Activated CD8-positive, alpha-beta memory T cell treated with anti-CD3 and anti-CD28 coated beads, Interleukin-2, amount 50 U/mL, for 24 hours (primary cell): ENCODE data around the gene PTCH1.

Source experiments
- DNase-seq: peaks from one replicate; pipeline ENCODE4 v3.0.0-alpha.2; 2020; ENCODE audit errors: extremely low read depth

PTCH1 gene

DNA sequence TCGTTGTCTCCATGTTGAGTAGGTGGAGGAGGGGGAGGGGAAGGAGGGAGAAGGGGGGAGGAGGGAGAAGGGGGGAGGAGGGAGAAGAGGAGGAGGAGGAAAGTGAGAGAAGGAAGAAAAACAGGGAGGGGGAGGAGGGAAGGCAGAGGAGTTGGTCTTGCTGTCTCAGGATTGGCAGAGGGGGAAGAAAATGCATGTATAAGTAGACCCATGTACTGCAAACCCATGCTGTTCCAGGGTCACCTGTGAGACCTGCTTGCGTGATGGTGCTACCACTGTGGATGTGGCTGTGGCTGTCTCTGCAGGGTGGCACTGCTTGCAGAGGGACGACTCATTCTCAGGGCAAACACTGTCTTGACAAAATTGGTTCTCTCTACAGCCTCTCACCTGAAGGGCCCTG, 76.3 kb downstream of the PTCH1 start:
- no peak for DNase-seq

DNA sequence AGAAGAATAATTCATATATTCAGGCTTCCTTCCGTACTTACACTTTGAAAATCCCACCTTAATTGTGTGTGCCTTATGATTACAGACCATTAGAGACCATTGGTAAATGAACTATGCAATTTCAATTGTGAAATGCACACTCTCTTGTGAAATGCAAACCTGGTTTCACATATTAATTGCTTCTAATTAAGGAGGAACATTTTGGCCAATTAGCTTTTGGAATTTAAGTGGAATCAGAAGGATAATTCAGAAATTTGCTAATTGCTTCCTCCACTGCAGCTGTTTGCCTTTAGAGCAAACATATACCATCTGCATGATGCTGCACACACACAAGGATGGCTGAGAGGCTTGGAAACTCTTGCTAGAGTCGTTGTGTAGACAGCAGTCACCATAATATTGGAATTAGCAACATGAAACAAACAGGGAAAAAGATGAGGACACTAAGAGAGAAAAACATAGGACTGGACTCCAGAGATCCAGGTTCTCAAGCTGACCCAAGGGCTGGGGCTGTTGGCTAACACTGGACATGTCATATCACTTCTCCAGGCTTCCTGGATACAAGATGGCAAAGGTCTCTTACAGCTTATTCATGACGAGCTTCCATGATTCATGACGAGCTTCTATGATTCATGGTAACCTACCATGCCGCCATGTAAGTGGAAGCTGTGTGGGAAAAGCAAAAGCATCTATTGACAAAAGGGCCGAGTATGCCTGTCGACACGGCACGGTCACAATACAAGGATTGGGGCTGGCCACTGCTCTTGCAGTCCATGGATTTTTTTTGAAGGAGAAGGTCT, 78.0 kb downstream of the PTCH1 start:
- DNase-seq, result no peak

DNA sequence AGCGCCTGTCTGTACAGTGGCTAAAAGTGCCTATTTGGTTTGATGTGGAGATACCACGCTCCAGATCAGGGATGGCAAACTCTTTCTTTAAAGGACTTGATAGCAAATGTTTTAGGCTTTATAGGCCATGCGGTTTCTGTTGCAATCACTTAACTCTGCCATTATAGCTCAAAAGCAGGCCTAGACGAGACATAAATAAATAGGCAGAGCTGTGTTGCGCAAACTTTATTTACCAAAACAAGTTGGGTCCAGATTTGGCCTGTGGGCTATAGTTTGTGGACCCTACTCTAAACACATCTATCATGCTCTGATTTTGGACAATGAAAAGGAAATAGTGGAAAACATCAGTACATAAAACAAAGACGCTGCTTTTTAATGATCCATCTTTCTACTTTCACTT, 79.2 kb downstream of the PTCH1 start:
- DNase-seq, result no peak

DNA sequence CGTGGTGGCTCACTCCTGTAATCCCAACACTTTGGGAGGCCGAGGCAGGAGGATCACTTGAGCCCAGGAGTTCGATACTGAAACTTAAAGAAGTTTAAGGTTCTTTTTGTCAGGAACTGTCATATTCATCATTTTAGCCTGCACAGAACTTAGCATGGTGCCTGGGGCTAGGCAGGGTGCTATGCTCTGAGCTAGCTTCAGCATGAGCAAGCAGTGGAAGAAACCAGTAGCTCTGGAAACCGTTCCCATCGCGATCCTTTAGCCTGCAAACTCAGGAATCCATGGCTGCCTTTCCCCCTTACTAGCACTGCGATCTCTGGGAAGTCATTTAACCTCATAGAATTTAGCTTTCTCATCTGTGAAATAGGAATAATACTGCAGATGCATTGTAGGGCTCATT, 80.4 kb downstream of the PTCH1 start:
- no peak for DNase-seq

DNA sequence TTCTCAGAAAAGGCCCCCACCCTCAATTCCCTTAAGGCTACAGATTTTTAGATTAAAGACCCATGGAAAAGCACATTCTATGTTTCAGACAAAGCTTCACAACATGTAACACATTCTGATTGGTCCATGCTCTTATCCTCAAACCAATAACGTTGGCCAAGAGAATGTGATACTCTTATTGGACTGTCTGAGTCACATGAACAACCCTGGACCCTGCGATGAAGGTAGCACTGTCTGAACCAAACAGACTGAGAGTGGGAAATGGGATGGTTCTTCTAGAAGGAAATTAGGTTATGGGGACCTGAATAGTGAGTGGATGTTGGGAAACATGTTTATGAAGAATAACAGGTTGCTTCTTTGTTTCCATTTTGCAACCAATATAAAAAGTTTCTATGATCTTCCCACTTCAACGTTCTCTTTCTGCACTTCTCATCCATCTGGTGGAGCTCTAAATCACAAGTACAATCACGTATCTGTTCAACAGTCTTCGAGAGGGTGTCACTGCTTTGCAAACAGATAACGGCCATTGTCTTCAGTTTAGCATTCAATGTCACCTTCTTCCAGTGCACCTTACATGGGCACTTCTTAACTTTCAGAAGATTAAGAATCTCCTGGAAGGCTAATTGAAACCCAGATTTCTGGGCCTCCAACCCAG, 81.6 kb downstream of the PTCH1 start:
- DNase-seq, result no peak

DNA sequence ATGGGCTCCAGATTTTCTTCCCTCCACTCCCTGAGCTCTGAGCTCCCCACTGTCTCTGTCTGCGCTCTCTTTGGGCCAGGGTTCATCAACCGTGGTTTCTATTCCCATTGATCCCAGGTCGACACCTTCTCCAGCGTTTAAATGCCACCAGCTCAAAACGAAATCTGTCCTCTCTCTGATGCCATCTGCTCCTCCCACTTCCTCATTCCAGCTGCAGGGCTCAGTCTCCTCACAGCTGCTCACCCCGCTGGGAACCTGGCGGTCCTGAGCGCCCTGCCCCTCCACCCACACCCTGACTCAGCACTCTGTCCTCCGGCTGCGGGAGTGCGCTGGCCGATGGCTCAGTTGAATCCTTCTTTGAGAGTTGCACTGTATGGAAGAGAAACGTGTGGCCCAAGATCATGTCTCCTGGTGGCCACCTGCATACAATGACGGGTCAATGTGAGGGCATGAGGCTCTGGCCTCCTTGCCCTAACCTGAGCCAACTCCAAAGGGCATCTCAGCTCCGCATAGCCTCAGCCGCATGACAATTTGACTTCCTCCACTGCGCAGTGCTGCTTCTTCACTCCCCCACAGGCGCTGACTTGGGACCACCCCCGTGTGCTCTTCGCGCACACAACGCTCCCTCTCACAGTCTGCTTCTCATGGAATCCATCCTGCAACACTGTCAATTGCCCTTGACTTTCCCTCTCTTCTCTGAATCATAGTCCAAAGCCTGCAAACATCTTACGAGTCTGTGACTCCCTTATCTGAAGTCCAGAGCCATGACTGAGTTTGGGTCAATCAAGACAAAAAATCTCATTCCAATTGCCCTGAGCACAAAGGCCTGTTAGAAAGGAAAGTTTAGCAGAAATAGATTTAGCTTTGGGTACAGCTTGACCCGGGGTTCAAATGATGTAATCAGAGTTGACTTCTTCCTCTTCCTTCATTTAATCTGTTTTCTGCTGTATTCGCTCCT, 82.4 kb downstream of the PTCH1 start:
- no peak for DNase-seq

DNA sequence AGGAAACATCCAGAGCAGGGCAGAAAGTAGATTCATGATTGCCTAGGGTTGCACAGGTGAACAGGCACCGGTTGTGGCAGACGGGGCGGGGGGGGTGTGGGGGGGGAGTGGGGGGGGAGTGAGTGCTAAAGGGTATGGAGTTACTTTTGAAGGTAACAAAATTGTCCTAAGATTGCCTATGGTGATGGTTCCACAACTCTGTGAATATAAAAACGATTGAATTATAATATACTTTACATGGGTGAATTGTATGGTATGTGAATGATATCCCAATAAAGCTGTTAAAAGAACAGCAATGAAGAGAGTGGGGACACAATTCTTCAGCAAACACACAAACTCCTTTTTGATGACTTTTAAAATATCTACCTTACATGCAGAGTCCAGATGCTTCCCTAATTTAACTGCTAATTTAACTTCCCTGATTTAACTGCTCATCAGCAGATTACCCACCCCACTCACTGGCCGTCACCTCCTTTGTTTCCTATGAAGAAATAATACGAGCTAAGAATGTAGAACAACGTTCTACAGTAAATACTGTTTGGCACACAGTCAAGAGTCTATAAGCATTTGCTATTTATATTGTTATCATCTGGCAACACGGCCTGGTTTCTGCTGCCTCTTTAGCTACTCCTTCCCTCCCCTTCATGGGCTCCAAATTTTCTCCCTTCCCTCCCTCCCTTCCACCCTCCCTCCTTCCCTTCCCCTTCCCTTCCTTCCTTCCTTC, 83.5 kb downstream of the PTCH1 start:
- no peak for DNase-seq

DNA sequence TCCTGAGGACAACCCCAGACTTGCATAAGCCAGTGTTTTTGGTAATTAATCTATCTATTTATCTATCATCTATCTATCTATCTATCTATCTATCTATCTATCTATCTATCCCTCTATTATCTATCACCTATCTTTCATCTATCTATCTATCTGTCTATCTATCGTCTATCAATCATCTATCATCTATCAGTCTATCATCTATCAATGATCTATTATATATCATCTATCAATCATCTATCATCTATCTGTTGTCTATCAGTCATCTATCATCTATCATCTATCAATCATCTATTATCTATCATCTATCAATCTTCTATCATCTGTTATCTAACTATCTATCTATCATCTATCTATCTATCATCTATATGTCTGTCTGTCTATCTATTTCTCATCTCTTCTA, 85.5 kb downstream of the PTCH1 start:
- DNase-seq, result no peak

DNA sequence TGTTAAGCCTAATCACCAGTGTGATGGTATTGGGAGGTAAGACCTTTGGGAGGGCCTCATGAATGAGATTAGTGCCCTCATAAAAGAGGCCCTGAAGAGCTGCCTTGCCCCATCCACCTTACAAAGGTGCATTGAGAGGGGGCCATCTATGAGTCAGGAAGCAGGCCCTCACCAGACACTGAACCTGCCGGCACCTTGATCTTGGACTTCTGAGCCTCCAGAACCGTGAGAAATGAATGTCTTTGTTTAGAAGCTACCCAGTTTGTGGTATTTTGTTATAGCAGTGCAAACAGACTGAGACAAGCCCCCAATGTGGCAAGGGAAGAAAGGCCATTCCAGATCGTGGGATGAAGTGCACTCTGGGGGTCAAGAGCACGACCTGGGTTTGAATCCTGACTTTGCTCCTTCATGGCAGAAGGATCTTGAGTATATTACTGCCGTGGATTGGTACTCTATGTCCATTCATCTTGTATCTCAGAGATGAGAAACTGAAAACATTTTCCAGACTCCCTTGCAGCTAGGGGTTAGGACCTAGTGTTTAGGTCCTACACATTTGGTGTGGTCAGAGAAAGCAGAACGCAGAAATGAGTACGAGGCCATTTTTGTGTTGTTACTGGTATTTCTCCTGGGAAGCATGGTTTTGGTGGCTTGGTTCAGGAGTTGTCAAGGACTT, 86.7 kb downstream of the PTCH1 start:
- no peak for DNase-seq

DNA sequence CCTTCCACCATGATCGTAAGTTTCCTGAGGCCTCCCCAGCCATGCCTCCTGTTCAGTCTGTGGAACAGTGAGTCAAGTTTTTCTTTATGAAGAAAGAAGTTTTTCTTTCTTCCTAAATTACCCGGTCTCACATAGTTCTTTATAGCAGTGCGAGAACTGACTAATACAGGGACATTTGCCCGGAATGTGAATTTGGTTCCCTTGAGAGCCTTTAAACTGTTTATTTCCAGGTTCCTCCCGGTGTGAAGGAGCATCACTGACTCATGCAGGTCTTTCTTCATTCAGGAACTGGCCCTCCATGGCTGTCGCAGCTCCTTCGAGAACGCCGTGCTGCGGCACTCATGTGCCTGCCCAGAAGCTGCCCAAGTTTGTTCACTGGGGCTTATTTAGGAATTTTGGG, 87.7 kb downstream of the PTCH1 start:
- DNase-seq, result no peak

DNA sequence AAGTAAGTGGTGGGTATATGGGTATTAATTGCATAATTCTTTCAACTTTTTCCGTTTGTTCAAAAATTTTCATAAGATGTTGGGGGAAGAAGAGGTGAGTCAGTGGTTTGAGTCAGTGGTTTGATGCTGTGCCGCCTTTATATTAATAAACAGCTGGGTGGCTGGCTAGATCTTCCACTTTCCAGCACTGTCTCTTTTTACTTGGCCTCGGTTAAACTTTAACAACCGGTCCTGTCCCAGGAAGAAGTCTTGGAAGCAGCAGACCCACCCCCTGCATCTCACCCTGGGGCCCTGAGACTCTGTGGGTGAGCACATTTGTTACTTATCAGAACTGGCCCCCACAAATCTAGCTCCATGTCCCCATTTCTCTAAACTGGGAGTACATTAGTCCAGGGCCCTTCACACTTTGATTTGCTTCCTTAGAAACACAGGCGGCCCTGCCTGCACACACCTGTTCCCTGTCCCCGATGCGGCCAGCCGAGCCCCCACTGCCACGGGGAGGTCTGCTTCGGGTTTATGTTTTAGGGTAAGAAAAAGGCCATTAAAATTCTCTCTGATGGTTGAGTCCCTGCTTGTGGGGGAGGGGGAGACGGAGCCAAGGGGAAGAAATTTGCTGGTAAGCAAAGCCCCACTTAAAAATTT, 90.7 kb downstream of the PTCH1 start:
- no peak for DNase-seq

DNA sequence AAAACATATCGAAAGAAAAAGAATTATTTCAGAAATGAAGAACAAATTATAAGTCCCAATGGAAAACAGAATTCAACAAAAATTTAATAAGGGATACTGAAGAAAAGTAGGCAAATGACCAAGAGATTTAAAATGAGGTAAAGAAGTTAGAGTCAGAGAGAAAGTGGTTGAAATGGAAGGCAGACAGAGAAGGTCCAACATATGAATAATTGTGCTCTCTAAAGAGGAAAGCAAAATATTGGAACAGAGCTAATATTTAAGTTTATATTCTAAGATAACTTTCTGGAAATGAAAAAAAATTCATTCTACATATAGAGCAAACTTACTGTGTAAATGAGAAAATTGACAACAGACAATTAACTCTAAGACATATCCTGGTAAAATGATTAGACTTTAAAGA, 94.1 kb downstream of the PTCH1 start:
- no peak for DNase-seq

DNA sequence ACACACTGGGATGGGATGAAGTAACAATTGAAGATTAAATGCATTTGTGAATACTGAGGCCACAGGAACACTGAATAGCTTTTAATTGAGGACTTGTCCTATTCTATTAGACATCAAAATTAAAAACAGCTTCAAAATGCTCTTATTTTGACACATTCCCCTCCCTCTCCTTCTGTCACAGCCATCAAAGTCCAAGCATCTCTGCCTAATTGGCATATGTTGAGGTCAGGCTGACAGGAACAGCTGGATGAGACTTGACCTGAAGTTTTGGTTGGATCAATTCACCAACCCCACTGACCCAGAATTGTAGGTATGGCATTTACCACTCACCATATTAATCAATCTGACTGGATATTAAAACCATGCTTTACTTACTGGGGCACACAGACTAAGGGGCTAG, 96.3 kb downstream of the PTCH1 start:
- no peak for DNase-seq

DNA sequence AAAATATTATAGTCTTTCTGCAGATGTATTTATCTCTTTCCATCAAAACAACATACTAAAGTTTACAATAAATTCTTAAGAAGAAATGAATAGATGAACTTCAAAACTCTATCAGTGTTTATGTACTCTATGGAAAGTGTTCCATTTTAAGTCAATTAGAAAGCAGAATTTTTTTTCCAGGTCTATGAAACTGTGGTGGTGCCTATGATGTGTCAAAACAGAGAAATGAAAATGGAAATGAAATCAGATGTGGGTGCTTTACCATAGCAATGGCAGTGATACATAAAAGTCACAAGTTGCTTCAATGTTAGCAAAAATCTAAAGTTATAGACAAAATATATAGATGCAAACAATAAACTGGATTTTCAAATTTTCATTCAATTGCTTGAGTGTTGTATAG, 97.3 kb downstream of the PTCH1 start:
- no peak for DNase-seq

DNA sequence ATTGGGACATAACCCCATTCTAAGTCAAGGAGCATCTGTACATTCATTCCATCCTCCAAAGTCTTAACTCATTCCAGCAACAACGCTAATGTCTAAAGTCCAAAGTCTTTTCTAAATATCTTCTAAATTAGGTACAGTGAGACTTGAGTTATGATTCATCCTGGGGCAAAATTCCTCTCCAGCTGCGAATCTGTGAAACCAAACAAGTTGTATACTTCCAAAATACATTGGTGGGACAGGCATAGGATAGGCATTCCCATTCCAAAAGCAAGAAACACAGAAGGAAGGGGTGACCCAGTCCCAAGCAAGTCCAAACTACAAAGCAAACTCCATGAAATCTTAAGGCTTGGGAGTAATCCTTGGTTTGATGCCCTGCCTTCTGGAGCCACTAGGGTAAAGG, 101.6 kb downstream of the PTCH1 start:
- no peak for DNase-seq

DNA sequence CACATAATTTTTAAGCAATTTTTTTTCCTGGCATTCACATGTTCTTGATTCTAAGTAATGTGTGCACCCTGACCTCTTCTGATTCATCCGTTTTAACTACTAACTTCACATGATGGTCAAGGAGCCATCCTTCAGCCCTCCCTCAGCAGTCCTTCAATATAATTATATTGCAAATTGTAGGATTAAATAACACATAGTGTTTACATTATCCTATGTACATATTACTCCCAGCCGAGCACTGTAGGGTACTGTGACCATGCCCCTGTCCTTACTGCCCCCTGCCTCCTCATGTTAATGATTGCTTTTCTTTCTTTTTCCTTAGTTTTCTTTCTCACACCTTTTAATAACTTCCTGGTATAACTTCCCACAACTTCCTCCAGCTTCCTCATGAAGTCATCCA, 103.0 kb downstream of the PTCH1 start:
- DNase-seq, result no peak

DNA sequence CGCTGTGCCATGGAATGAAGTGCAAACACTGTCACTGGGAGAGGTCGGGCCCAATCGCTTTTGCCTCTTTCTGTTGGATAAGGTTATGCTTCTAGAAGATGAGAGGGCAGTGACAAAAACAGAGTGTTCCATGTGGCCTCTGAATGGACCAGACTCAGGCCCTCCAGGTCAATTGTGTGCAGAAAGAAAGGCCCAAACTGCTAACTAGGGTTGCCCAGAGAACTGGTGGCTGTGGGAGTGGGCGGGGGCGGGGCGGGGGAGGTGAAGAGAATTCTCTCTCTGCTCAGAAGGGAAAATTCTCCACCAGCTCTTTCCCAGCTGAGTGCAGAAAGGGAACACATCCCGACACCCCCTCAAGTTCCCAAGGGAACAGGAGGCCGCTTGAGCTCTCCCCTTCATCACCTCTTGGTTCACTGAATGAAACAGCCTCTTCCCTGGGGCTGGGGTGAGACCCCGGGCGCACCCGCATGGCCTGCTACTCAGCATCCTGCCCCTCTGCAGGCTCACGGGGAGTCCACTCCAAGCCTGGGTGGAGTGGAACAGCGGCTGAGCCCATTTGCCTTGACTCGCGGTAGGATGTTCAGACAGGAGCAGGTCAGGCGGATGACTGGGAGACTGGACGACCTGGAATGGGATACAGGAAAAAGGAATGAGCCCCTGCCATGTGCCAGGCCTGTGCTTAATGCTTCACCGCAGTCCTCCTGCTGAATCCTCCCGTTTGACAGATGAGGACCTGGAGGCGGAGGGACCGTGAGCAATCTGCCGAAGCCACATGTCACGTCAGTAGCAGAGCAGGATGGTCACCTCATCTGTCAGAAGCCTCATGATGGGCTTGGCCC, 105.5 kb downstream of the PTCH1 start:
- DNase-seq, result no peak

DNA sequence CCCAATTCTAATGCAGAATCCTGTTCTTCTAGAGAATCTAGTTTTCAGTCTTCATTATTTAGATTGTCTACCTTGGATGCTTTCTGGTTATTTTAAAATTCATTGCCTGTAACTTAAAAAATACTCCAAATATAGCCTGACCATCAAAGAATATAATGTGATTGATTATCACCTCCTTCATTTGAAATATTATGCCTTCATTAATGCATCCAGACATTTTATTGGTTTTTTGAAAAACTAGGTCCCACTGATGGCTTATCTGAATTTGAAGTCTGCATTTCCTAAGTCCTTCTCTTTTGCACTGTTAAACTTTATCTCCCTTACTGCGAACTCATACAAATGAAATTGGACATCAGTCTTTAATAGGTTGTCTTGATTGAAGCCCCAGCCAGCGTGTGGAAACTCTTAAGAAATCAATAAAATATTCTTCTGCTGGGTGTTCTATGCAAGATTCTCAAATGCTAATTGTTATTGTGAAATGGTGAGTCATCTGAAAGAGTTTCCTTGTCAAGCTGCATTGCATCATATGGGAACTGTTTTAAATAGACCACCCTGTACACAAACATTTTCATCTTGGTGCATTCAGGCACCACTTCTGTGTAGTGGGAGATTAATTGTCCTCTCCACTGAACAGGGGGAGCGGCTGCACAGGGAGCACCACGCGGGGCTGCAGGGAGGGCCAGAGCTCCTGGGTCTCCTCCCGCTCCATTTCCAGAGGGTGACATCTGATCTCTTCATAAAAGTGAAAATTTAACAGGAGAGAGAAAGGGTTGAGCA, 106.9 kb downstream of the PTCH1 start:
- no peak for DNase-seq

DNA sequence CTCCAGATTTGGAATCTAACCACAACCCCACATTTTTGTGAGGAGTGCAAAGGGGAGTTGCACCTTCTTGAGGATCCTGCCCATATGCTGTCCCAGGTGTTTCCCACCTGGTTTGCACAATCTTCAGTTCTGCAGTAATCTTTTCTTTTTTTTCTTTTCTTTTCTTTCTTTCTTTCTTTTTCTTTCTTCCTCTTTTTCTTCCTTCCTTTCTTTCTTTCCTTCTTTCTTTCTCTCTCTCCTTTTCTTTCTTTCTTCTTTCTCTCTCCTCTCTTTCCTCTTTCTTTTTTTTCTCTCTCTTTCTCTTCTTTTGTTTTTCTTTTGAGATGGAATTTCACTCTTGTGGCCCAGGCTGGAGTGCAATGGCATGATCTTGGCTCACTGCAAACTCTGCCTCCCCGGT, 109.2 kb downstream of the PTCH1 start:
- no peak for DNase-seq
